Kidney (tissue), 14 donors: ENCODE data around the gene GPR137B. TPM values are rescaled to one million over a fixed set of nuclear protein-coding genes. Genes with fewer than 3 reads are reported as not detected.

Source experiments
- DNase-seq, 5 donors: peaks; one replicate each; pipeline ENCODE4 v3.0.0-alpha.2; 2013 to 2020
- FAIRE-seq: peaks from 2 replicates; lab custom pipeline; 2012; peaks lifted over from hg19 to GRCh38; lab: Jason Lieb, UNC
- H3K27ac ChIP-seq, 2 donors: one replicate each; pipeline ENCODE4 v1.7.0; 2013; ENCODE audit warnings: low read depth in 2 of 2, low read length in 2 of 2, inconsistent platforms in 1 of 2
- H3K27me3 ChIP-seq: one replicate; pipeline ENCODE4 v1.7.1; 2013; ENCODE audit warnings: low read length, inconsistent platforms; ENCODE audit not compliant: control insufficient read depth, insufficient read depth
- H3K36me3 ChIP-seq, 3 donors: one replicate each; pipeline versions ENCODE4 v1.7.0 to v1.7.1; 2013; ENCODE audit warnings: low read length in 3 of 3, control low read depth in 1 of 3, inconsistent platforms in 1 of 3; ENCODE audit not compliant: insufficient read depth in 3 of 3, control insufficient read depth in 2 of 3
- H3K4me1 ChIP-seq, 3 donors: one replicate each; pipeline versions ENCODE4 v1.7.0 to v1.7.1; 2013; ENCODE audit warnings: low read length in 3 of 3, inconsistent platforms in 1 of 3, low read depth in 1 of 3; ENCODE audit not compliant: control insufficient read depth in 2 of 3, insufficient read depth in 2 of 3
- H3K4me3 ChIP-seq, 3 donors: one replicate each; pipeline versions ENCODE4 v1.7.0 to v1.8.1; 2013; ENCODE audit warnings: low read length in 3 of 3, control low read depth in 1 of 3, inconsistent platforms in 1 of 3
- H3K9ac ChIP-seq, 3 donors: one replicate each; pipeline versions ENCODE4 v1.7.0 to v1.7.1; 2013; ENCODE audit warnings: low read length in 3 of 3, control low read depth in 1 of 3, inconsistent platforms in 1 of 3
- H3K9me3 ChIP-seq, 3 donors: one replicate each; pipeline versions ENCODE4 v1.7.0 to v1.7.1; 2013; ENCODE audit warnings: low read length in 3 of 3, control low read depth in 1 of 3, inconsistent platforms in 1 of 3; ENCODE audit not compliant: control insufficient read depth in 2 of 3, insufficient read depth in 1 of 3
- CTCF ChIP-seq: IDR thresholded peaks from 3 replicates; pipeline ENCODE4 v1.5.1; 2012; ENCODE audit warnings: mild to moderate bottlenecking, moderate library complexity, borderline replicate concordance; ENCODE audit not compliant: insufficient read depth; ENCODE audit errors: extremely low read depth
- intact Hi-C: fragments of 100-400 bp; cut with DNase I; formaldehyde crosslinking; loops from one replicate; pipeline ENCODE4 v1.11.1; 2022
- polyA plus RNA-seq: library from polyadenylated mRNA; stranded (reverse); fragments of 350-450 nt; fragmentation: Illumina TruSeq; extraction: RNeasy Lipid Tissue Mini Kit (QIAGEN cat#74804); gene quantifications from one replicate; pipeline ENCODE4 v1.2.3, GENCODE V29; 2014; ENCODE audit warnings: low read depth, low replicate concordance; ENCODE audit not compliant: insufficient read depth
- total RNA-seq: library from RNA; stranded (reverse); fragmentation: NEBNext Ultra II Directional; extraction: Animal tissue kit (Norgen Biotek cat#: 25700); gene quantifications from one replicate; pipeline ENCODE4 v1.2.1, GENCODE V29; 2021
- donor health status: control.
- donor health status: control.
- donor health status: control.
- donor health status: control.
- donor health status: control.
- donor health status: DM: yes; HTN: yes; CAD: no.
- donor health status: Normal renal cell carcinoma (clear cell type).

The GPR137B gene
- total and polyA plus RNA-seq, 2 donors from 2014 or later = 22.2 to 31.4 TPM

- Histone ChIP-seq H3K4me3 (no peak overlapping the region), H3K4me1 (peaks cover 3 to 16% (median 16%) of the 10 kb centered on the region in 3 donors), H3K27ac (no peak overlapping the region), H3K27me3 (no peaks in the 10 kb centered on the region), H3K9ac (no peak overlapping the region), H3K36me3 (no peaks in the 10 kb centered on the region), H3K9me3 (no peaks in the 10 kb centered on the region)
- DNase-seq (no peak), FAIRE-seq (no peak)
- intact Hi-C loops = no loop called here
- no peak for TF ChIP-seq CTCF
Observed at GRCh38 chr1:236154126-236154525, 11.8 kb downstream of the GPR137B start.

GRCh38 chr1:236154671-236155398, 12.5 kb downstream of the GPR137B start:
- no peaks in the 10 kb centered on the region for H3K27me3 ChIP-seq
- intact Hi-C loops = no loop called here
- no peak for TF ChIP-seq CTCF
- no peak overlapping the region for H3K9ac ChIP-seq
- no peaks in the 10 kb centered on the region for H3K36me3 ChIP-seq
- H3K4me3 ChIP-seq = no peak overlapping the region
- DNase-seq (no peak), FAIRE-seq (no peak)
- H3K4me1 ChIP-seq = peaks cover 5 to 14% (median 13%) of the 10 kb centered on the region in 3 donors
- no peak overlapping the region for H3K27ac ChIP-seq
- H3K9me3 ChIP-seq = no peaks in the 10 kb centered on the region

- H3K27ac ChIP-seq = no peak overlapping the region
- DNase-seq (no peak), FAIRE-seq (no peak)
- no peaks in the 10 kb centered on the region for H3K36me3 ChIP-seq
- no peak for TF ChIP-seq CTCF
- no peak overlapping the region for H3K4me3 ChIP-seq
- H3K4me1 ChIP-seq = peaks cover 4 to 15% (median 13%) of the 10 kb centered on the region in 3 donors
- H3K27me3 ChIP-seq = no peaks in the 10 kb centered on the region
- no peak overlapping the region for H3K9ac ChIP-seq
- intact Hi-C loops = no loop called here
- no peaks in the 10 kb centered on the region for H3K9me3 ChIP-seq
Observed at GRCh38 chr1:236155399-236155767, 13.0 kb downstream of the GPR137B start.
